NCI-H82 treated with DMSO at 0.1 percent for 48 hours (cell line): Measurements from ENCODE around the gene RPS19BP1.
"Not testable (repeated sequence)": the region's sequence is repeated elsewhere in the genome, so short reads cannot be mapped to it uniquely, and the experiment has no call there.

ENCODE experiments used
- DNase-seq: peaks from one replicate; lab custom pipeline; 2025; ENCODE audit not compliant: unreplicated experiment; lab: John Stamatoyannopoulos, UW

RPS19BP1 gene

DNA sequence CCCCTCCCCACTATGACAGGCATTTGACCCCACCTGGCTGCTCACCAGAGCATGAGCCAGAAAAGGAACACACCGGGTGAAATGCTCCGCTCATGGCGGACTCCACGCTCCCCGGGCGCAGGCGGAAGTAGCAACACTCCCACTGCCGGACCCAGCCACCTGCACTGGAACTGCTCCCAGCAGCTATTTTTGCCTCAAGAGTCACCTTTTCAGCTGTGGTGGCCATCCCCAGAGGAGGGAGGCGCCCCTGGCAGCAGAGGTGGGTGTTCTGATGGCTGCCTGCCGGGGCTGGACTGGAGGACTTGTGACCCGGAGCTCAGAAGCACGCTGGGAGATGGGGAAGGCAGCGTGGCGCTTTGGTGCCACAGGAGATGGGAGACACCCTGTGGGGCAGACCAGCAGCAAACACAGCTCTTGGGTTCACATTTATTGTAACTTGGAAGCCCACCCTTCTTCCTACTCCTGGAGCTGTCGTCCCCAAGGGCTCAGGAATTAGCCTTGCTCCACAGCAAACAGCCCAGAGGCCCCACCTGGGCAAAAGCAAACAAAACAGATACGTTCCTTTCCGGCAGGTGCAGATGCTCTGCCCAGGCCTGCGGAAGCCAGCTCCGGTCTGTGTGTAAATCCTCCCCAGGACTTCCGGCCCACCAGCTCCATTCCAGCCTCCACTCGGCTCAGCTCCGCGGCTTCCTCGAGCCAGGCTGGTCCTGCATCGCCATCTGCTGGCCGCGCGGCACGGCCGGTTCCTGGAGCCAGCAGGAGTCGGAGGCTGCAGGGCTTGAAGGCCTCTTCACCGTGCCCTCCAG, 3.7 kb downstream of the RPS19BP1 start:
- DNase-seq = peak; percentile 58

DNA sequence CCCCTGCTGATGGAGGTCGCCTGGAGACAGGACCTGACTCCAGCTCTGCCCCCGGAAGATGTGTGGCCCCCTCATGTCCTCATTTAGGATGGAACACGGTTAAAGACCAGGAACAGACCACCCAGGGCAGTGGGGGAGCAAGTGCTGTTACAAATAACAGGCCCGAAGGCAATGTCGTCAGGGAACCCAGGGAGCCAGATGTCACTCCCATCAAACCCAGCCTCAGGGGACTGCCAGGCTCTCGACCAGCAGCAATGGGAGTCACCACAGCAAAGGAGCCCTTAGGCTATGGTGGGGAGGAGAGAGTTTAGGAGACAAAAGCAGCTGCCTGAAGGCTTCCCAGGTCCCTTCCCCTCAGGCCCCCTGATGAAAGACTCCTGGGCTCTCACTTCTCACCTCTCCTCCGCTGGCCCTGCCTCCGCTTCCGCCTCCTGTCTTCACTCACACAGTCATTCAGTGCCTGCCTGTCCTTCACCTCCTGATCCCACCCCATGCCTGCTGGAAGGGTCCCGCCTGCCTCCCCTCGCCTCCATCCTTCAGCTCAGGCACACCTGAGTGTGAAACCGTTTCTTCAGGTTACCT, 4.4 kb downstream of the RPS19BP1 start:
- DNase-seq = peak; percentile 41

DNA sequence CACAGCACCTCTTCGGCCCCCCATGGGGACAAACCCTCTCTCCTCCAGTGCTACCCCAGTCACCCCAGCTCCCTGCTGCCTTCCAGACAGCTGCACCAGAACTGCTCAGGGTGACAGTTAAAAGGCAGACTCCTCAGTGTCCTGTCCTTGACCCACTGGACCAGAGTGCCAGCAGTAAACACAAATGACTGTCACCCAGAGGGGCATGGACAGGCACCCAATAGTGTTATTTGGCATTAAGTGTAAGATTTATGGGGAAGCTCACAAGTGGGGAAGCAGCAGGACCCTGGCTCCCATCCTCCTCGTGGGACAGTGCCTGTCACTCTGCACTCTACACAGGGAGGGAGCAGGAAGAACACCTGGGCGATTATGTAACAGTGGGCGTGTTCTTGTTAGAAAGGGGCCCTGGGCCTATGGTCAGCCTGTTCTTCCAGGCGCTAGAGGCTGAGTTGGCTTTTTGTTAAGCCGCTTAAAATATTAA, 5.0 kb downstream of the RPS19BP1 start:
- peak; percentile 54 for DNase-seq

DNA sequence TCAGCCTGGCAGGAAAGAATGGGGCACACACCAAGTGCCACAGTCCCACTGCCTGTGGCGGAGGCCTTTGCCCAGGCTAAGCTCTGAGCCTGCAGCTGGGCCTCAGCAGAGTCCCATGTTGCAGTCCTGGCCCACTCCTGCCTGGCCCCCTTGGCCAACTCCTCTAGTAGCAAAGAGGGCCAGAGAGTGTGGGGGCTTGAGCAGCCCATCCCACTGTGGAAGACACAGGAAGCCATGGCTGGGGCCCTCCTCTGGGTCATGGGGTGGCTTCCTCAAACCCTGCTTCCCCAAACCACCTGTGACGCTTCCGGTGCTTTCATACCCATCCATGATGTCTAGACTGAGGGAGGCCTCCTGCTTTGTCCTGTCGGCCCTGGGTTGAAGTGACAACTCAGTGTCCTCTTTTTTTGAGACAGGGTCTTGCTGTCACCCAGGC, 5.8 kb downstream of the RPS19BP1 start:
- DNase-seq = no peak

DNA sequence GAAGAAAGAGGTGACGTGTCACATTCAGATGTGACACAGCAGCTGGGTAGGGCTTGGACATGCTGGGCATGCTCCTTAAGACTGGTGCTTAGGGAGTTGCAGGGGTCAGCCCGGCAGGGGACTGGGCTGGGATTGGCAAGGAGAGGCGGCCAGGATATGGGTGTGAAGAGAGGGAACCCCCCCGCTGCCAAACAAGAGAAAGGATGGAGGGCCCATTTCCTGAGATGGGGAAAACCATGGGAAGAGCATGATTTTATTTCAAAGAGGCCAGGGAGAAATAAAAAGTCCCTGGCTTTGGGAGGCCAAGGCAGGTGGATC, 6.9 kb downstream of the RPS19BP1 start:
- no peak for DNase-seq

DNA sequence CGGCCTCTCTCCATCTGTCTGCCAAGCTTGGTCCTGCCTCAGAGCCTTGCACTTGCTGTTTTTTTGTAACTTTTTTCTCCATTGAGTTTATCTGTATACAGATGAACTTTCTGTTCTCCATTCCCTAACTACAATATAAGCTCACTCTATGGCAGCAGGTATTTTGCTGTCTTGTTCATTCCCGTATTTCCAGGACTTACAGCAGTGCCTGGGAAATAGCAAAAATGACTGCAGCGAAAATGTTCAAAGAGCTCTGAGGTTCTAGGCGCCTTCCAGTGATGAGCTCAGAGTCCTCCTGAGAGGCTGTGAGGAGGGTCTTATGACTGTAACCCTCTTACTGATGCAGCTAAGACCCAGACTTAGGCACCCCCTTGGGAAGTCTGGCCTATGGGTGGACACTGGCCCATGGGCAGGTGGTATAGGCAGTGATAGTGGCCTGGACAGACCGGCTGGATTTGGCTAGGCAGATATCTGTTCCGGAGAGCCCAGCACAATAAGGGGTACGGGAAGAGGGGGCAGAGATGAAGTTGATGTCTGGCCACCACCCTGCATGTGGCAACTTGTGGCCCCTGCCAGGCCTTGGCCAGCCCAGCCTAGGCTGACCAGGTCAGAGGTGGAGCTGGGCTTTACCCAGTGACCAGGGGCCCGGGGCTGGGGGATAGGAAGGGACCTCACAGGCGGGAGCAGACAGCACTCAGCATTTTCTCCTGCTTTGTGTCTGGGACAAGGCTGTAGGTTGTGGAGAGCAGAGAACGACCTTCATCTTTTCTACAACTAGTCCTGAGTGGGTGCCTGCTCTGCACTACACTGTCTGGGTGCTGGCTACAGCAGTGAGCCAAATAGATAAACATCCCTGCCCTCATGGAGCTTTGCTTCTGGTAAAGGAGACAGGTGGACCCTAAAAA, 7.5 kb downstream of the RPS19BP1 start:
- no peak for DNase-seq

DNA sequence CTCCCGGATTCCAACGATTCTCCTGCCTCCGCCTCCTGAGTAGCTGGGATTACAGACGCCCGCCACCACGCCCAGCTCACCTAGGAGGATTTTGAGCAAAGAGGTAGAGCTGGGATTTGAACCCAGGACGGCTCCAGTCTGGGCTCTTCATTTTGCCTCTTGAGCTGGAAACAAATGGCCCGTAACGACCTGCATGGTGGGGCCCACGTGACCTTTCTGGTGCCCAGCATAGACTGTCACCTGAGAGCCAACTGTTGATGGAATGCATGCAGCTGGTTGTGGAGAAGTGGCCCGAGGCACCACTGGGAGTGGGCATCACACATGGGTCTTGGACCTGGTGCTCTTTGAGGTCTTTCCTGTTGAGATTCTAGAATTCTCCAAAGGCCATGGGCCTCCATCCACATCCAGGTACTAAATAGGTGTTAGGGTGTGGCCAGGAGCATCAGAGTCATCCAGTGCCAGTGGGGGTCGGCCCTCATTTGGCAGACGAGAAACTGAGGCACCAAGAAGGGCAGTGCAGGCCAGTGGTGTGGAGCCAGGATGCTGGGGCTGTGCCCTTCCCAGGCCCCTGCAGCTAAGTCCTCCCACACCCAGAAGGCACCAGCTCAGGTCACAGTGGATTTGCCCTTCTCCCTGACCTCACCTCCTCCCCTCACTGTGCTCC, 8.3 kb downstream of the RPS19BP1 start:
- DNase-seq = no peak

DNA sequence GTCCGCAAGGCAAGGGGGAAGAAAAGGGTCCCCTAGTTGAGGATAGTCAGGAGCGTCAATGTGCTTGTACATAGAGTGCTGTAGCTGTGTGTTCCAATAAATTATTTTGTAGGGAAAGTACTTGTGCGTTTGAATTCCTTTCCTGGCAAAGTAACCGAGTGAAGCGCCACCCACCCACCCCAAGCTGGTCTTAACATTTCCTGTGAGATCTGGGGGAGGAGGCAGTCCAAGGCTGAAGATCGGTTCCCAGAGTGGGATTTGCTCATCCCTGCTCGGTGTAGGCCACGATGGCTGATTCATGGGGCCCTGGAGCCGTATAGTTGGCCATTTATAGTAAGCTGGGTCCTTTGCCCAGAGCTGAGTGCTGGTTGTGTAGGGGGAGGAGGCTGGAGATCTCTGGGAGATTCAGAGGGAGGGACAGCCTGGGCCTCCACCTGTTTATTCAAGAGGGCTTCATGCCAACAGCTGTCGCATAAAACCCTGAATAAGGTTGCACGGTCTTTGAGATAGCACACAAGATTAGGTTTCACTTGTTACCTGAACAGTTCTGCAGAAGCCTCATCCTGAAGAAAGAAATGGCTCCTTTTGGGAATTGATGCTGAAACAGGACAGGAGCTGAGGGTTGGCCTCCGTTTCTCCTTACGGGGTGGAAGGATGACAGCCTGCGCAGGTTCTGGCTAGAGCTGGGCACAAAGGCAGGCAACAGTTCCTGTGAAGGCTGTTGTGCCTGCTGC, 9.8 kb downstream of the RPS19BP1 start:
- no peak for DNase-seq

DNA sequence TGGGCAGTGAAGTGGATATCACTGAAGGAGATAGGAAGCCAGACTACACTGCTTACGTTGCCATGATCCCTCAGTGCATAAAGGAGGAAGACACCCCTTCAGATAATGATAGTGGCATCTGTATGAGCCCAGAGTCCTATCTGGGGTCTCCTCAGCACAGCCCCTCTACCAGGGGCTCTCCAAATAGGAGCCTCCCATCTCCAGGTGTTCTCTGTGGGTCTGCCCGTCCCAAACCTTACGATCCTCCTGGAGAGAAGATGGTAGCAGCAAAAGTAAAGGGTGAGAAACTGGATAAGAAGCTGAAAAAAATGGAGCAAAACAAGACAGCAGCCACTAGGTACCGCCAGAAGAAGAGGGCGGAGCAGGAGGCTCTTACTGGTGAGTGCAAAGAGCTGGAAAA, 10.5 kb downstream of the RPS19BP1 start:
- DNase-seq = not testable (repeated sequence)

DNA sequence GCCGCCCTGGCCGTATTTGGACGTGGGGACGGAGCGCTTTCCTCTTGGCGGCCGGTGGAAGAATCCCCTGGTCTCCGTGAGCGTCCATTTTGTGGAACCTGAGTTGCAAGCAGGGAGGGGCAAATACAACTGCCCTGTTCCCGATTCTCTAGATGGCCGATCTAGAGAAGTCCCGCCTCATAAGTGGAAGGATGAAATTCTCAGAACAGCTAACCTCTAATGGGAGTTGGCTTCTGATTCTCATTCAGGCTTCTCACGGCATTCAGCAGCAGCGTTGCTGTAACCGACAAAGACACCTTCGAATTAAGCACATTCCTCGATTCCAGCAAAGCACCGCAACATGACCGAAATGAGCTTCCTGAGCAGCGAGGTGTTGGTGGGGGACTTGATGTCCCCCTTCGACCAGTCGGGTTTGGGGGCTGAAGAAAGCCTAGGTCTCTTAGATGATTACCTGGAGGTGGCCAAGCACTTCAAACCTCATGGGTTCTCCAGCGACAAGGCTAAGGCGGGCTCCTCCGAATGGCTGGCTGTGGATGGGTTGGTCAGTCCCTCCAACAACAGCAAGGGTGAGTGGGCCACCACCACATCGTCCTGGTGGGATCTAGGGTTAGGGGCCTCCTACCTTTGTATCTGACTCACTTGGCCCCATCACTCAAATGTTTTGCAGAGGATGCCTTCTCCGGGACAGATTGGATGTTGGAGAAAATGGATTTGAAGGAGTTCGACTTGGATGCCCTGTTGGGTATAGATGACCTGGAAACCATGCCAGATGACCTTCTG, 11.3 kb downstream of the RPS19BP1 start:
- not testable (repeated sequence) for DNase-seq

DNA sequence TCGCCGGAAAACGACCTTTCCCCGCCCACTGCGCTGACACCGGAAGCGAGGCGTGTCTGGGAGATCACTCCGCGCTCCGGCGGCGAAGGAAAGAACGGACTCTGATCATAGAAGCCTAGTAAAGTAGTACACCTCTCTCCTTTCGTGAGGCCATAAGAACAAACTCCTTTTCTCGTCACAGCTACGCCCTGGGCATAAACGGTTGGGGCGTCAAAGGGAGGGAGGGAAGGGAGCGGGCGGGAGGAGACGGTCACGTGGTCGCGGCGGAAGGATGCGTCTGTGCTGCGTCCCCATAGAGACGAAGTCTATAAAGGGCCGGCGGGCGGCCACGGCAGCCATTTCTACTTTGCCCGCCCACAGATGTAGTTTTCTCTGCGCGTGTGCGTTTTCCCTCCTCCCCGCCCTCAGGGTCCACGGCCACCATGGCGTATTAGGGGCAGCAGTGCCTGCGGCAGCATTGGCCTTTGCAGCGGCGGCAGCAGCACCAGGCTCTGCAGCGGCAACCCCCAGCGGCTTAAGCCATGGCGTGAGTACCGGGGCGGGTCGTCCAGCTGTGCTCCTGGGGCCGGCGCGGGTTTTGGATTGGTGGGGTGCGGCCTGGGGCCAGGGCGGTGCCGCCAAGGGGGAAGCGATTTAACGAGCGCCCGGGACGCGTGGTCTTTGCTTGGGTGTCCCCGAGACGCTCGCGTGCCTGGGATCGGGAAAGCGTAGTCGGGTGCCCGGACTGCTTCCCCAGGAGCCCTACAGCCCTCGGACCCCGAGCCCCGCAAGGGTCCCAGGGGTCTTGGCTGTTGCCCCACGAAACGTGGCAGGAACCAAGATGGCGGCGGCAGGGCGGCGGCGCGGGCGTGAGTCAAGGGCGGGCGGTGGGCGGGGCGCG, 12.1 kb downstream of the RPS19BP1 start, which contains the start of gene ATF4:
TSS of gene ATF4 (plus strand) at position 337 of the 880 bp plus-strand sequence. CDS start 884 bp downstream, outside the sequence.
- DNase-seq = peak; percentile 46

DNA sequence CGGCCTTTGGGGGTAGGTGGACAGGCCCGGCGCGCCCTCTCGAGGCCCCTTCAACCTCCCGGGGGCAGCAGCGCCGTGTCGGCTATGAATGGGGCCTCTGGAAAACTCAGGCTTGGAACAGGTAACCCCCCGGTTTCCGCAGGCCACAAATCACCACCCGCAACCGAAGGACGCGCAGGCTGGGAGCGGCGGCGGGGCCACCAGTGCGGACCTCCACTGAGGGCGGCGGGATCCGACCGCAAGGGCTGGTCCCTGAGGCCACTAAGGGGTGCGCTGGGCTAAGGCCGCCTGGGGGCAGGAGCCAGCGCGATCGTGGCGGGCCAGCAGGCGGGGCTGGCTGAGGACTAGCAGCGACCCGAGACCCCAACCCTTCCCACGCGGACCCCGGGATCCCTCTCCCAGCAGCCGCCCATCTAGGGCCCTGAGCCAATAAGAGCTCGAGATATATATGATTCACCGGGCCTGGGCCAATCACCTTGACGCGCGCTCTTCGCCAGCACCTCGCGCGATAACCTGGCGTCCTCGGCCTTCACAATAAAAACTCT, 12.8 kb downstream of the RPS19BP1 start:
- peak; percentile 93 for DNase-seq

DNA sequence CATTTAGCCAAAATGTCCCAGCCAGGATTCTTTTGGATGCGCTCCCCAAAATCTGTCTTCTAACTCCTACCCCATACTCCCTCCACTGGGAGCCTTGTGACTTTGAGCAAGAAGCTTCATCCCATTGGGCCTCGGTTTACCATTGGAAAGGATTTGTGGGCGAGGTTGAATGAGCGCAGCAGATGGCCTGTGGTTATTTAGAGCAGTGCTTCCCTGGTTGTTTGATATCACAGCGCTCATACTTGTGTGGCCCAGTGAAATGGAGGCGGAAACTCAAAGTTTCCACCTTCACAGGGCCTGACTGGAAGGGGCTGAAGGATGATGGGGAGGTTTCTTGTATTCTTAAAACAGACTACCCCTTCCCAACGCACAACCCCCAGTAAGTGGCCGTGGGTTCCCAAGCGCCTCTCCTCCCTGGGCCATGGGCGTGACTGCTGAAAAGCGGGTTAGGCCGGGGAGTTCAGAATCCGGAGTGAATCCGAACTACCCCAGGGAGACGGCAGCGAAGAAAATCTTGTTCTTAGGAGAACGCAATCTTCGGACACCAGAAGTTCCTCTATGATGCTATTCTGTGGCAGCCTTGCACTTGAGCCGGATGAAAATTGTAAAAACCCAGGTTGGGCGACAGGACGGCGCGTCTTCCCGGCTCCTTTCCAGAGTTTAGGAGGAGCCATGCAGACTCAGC, 13.4 kb downstream of the RPS19BP1 start:
- no peak for DNase-seq

DNA sequence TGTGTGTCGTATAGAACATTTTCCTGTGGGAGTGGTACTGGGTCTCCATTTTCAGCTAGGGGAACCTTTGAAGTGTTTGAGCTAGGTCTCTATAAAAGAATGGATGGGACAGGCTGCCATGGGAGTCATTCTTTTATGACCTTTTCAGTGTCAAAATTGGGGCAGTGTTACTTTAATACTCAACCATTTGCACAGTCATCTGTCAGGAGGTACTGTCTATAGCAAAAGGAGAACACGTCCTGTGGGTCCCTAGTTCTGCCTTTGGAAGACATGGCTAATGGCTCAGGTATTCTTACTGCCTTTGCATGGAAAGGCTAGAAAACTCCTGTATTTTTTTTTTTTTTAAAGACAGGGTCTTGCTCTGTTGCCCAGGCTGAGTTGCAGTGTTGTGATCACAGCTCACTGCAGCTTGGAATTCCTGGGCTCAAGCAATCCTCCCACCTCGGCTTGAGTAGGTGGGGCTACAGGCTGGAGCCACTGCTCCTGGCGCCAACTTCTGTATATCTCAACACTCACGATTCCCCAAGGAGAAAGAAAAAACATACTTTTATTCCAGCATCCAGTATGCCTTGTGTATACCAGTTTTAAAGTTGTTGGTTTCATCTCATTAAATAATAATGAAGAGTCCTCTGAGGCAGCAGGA, 14.3 kb downstream of the RPS19BP1 start:
- DNase-seq = no peak

DNA sequence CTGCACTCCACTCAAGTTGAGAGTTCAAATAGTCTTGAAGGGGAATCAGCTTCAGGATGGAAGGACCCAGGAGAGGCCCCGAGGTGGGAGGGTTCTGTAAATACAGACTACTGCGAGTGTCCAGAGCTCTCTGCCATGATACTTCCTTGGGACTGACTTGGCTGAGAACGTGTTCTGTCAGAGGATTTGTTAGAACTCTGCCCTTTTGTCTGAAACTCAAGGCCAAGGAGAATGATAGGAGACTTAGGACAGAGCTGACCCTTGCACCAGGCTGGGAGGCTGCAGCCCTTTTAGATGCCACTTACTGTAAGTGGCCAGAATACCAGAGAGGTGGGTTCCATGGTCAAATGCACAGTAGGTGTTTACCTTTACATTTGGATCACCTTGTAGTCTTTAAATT, 15.1 kb downstream of the RPS19BP1 start:
- no peak for DNase-seq

DNA sequence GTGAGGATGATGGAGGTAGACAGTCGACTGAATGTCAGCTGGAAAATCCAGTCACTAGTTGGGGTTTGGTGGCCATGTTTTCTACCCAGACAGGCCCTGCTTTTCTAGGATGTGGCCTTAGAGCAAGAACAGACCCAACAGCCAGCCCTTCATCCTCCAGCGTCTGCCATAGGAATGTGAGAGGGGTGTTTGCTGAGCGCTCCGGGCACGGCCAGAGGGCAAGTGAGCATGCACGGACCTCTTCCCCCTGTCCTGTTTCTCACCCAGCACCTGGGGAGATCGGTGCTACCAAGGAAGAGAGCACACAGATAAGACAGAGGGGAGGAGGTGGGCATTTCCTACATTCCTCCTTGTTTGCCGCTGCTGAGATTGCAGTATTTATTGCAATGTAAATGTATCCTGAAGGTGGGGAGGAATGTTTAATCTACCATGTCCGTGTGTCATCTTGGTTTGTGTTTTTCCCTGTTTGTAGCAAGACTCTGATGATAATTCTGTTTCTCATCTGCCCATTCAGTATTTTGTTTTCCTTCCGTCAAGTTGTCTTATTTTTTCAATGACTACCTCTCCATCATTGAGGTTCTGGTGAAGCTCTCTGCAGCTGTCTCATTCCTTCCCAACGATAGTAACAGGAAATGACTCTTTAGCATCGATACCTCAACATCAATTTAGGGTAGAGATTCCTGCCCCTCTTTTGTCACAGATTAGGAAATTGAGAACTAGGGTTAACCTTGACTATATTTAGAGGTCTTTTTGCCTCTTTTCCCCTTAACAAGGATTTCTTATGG, 17.1 kb downstream of the RPS19BP1 start:
- DNase-seq = no peak
